Amygdala (tissue), 56 donors: ENCODE data around the gene NUDT19.
"Not testable (repeated sequence)": the region's sequence is repeated elsewhere in the genome, so short reads cannot be mapped to it uniquely, and the experiment has no call there.

ENCODE experiments used
- DNase-seq, 56 donors: peaks; one replicate each; lab custom pipeline; 2025; lab: John Stamatoyannopoulos, UW

NUDT19 gene

DNA sequence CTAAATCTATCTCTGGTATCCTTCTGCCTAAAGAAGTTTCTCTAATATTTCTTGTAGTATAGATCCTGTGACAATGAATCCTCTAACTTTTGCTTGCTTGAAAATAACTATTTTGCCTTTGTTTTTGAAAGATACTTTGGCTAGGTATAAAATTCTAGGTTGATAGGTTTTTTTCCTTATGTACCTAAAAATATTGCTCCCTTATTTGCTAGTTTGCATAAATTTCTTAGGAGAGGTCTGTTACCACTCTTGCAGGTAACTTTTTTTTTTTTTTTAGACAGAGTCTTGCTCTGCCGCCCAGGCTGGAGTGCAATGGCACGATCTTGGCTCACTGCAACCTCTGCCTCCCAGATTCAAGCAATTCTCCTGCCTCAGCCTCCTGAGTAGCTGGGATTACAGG lies 12.4 kb downstream of the NUDT19 start:
- DNase-seq: not testable (repeated sequence)

DNA sequence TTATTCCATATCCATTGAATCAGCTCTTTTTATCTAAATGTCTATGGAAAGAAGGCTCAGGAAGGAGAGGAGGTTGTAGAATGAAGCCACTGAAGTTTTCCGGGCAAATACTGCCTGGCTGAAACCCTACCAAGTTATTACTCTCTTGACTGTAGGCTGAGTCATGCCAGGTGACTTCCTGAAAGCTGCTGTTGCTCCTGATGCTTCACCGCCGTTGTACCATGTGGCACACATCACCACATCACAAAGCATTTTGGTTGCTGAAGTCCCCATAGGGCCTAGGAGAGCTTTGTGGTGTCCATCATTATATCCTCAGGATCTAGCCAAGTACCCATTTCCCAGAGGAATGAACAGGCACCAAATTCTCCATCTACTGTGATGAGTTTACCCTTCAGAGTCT lies 16.8 kb downstream of the NUDT19 start:
- no peak for DNase-seq

DNA sequence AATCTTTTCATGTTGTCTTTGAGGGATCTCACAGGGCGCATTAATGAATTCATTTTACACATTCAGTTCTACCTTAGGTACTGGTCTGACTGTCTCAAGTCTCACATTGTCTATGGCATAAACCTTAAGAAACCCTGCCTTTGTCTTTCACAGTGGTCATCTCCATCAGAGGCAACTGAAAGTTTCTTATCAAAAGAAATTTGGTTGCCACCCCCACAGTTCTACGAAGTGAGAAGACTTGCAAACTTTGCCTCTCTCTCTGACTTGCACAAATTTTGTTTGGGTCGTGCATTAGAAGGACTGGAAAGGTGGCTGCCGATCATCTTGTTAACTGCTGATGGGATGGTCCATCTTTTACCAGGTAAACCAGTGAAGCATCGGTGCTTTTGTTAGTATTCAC lies 17.4 kb downstream of the NUDT19 start:
- no peak for DNase-seq

DNA sequence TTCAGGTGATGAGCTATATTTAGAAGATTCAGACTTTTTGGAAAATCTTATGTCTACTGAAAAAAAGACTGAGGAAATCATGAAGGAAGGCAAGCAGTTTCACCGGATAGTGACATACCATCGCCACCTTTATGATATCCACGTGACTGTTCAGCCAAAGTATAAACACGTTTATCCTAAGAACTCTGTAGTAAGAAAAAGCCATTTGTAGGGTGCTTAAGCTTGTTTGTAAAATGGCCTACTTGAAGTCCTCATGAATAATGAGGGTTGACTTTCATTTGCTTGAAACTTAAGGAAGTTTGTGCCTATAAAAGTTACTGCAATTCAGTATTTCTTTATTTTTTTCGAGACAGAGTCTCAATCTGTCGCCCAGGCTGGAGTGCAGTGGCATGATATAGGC lies 20.1 kb downstream of the NUDT19 start:
- DNase-seq: no peak

DNA sequence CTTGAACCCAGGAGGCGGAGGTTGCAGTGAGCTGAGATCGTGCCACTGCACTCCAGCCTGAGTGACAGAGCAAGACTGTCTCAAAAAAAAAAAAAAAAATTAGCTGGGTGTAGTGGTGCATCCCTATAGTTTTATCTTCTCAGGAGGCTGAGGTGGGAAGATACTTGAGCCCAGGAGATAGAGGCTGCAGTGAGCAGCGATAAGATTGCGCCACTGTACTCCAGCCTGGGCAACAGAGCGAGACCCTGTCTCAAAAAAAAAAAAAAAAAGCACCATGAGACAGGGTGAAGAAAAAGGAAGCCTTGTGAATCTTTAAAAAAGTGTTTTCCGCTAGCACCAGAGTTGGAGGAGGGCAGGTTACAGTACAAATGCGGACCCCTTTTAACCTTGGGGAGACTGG lies 24.6 kb downstream of the NUDT19 start:
- DNase-seq: not testable (repeated sequence)

DNA sequence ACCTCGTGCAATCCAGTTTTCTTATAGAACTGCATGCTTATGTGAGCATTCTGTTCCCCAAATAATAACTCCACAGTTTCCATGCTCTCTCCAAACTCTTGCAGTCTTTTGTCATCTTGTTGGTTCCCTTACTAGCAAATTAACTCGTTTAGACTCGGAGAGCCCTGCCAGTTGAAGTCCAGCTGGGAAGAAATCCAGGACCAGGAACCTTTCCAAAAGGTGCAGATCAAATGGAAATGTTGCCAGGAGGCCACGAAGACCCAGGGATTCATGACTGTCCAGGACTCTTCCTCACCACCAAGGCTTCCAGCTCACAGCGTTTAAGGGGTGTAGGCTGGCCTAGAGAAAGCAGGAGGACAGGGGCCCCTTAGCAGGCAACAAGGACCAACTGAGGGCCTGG lies 25.9 kb downstream of the NUDT19 start:
- DNase-seq: no peak

DNA sequence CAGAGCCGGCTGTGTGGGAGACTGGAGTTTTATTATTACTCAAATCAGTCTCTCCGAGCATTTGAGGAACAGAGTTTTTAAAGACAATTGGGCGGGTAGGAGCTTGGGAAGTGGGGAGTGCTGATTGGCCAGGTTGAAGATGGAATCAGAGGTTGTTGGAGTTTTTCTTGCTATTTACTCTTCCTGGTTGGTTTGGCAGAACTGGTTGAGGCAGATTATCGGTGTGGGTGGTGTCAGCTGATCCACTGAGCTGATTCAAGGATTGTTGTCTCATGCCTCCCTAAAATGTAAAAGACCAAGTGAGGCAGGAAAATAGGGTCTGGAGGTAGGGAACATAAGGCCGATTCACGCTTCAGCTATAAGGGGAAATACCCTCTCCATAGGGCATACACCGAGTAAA lies 26.7 kb downstream of the NUDT19 start:
- DNase-seq: peak in 1 of 56 donors; percentile 1

DNA sequence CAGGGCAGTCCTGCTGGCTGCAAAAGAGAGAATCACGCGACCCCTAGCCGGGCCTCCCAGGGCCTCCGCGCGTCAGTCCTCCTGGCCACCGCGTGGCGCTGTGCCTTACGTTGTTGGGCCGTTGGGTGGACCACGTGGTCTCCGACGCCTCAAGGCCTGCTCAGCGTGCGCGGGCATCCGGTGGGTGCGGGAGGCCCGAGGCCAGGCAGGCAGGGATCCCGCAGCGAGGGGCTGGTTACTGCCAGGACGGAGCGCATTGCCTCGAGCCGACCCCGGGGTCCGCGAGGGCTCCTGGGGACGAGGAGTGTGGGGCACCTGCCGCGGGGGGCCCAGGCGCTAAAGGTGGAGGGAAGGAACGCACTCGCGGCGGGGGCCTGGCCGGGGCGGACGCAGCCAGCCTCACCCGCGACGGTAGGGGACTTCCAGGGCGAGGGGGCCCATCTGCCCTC lies 28.0 kb downstream of the NUDT19 start, which contains the start of gene TDRD12:
TDRD12 (plus strand) TSS at position 157 of the 449 bp plus-strand sequence. CDS start 306 bp downstream, outside the sequence.
- DNase-seq: no peak

DNA sequence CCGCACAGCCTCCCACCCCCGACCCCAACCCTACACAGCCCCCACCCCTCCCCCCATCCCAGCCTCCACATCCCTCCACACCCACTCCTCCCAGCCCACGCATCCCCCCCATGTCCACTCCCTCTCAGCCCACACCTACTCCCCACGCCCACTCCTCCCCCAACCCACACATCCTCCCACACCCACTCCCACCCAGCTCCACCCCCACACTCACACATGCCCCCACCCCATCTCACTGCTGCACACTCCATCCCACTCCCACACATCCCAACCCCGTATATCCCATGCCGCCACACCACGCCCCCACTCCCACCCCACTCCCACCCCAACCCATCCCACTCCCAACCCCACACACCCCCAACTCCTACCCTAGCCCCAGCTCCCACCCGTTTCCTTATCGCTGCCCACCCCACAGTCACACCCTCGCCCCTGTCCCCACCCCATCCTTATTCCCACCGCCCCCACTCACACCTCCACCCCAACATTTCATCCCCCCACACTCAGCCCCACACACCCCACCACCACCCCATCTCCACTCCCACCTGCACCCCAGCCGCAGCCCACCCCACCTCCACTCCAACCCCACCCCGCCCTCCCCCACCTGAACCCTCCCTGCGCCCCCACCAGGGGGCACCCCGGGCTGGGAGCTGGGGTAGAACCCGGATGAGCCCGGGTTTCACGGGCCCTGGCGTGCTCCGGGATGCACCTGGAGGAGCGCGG lies 28.8 kb downstream of the NUDT19 start:
- DNase-seq: no peak

DNA sequence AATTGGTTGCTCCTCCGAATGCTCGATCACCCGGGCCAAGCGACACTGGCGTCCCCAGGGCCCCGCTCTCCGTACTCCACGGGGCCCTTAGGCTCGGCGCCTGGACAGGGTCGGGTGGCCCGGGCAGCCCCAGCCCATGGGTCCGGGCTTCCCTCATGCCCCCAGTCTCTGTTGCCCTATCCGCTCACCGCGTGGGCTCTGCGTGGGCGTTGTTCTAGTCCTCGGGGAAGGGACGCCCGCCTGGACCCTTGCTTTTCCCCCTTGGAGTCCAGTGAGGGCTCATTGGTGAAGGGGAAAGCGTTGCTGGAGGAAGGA lies 29.3 kb downstream of the NUDT19 start:
- no peak for DNase-seq

DNA sequence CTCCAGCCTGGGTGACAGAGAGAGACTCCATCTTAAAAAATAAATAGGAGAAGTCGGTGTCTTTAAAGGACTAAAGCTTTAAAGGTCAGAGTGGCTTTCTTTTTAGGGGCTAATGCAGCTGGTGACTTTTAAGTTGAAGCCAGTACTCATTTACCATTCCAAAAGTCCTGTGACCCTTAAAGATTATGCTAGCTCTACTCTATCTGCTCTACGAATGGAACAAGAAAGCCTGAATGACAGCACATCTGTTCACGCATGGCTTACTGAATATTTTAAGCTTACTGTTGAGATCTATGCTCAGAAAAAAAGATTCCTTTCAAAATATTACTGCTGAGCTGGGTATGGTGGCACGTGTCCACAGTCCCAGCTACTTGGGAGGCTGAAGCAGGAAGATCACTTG lies 44.3 kb downstream of the NUDT19 start:
- DNase-seq: no peak

DNA sequence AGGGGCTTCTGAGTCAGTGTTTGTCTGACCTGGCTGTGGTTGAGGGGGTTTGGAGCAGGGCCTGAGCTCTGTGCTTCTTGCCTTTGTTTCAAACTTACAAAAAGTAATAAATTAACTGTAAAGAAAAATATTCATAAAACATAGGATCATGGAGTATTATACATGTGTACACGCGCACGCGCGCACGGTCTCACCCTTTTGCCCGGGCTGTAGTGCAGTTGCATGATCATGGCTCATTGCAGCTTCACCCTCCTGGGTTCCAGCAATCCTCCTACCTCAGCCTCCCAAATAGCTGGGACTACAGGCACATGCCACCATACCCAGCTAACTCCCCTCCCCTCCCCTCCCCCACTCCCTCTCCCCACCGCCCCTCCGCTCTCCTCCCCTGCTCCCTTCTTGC lies 51.4 kb downstream of the NUDT19 start:
- no peak for DNase-seq

DNA sequence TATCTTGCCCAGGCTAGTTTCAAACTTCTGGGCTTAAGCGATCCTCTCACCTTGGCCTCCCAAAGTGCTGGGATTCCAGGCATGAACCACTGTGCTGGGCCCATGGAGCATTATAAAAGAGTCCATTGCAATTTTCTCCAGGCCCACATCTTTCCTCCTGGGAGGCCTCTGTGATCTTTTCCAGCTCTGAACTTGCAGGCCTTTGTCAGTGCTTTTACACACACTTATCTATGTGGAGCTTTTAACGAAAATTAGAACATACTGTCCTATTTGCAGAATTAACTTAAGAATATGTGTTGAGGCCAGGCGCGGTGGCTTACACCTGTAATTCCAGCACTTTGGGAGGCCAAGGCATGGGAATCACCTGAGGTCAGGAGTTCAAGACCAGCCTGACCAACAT lies 51.8 kb downstream of the NUDT19 start:
- DNase-seq: no peak

DNA sequence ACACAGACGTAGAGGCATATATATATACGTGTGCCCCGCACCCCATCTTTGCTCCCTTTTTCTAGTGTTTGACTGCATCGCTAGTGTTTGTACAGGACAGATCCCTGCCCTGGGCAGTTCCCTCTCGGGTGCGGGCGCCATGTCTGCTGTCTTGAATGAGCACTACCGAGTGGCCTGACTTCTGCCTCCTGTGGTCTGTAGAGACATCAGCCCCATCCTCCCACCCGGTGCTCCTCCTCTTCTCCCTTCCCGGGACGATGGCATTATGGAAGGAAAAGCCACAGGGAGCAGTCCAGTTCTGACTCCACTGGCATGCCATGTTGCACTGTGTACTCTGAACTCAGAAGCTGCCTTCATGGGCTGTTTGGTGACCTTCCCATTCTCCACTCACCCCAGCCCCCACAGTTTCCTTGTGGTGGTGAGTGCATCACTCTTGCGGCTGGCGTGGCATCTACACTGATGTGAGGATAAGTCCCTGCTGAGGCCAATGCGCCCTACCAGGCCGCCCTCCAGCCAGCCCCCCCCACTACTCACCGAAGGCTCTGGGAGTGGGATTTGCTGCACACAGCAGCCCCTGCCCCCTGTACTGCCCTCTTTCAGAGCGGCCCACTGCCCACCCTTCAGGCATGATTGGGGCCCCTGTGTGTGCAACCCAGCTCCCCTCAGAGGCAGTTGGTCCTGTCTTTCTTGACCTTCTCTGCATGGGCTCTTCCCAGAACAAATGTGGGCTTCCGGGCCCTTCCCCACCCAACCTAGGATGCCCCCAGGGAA lies 53.1 kb downstream of the NUDT19 start:
- no peak for DNase-seq

DNA sequence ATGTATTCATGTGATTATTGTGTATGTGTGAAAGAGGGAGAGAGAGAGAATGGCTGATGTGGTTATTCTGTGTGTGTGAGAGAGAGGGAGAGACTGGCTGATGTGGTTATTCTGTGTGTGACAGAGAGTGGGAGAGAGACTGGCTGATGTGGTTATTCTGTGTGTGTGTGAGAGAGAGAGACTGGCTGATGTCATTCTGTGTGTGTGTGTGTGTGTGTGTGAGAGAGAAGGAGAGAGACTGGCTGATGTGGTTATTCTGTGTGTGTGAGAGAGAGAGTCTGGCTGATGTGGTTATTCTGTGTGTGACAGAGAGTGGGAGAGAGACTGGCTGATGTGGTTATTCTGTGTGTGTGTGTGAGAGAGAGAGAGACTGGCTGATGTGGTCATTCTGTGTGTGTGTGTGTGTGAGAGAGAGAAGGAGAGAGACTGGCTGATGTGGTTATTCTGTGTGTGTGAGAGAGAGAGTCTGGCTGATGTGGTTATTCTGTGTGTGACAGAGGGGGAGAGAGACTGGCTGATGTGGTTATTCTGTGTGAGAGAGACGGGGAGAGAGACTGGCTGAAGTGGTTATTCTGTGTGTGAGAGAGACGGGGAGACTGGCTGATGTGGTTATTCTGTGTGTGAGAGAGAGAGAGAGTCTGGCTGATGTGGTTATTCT lies 54.1 kb downstream of the NUDT19 start:
- DNase-seq: not testable (repeated sequence)

DNA sequence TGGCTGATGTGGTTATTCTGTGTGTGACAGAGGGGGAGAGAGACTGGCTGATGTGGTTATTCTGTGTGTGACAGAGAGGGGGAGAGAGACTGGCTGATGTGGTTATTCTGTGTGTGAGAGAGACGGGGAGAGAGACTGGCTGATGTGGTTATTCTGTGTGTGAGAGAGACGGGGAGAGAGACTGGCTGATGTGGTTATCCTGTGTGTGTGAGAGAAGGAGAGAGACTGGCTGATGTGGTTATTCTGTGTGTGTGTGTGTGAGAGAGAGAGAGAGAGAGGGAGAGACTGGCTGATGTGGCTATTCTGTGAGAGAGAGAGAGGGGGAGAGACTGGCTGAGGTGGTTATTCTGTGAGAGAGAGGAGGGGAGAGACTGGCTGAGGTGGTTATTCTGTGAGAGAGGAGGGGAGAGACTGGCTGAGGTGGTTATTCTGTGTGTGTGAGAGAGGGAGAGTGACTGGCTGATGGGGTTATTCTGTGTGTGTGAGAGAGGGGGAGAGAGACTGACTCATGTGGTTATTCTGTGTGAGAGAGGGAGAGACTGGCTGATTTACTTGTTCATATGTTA lies 55.1 kb downstream of the NUDT19 start:
- peak in 1 of 56 donors; percentile 3 for DNase-seq

DNA sequence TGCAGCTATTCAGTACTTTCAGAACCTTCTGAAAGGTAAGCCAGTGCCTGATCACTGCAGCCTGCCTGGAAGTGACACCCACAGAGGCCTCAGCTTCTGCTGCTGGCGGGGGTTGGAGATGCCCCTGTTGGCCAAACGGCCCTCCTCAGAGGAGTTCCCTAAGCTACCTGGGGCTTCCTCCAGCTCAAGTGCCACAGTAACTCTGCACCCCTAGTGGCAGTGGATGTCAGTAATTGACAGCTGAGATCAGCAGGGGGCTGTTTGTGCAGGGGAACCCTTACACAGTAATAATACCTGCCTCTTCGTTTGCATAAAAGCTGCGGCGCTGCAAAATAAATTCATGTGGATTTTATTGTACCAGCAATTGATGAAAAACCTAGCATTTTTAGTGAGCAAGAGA lies 56.9 kb downstream of the NUDT19 start:
- no peak for DNase-seq

DNA sequence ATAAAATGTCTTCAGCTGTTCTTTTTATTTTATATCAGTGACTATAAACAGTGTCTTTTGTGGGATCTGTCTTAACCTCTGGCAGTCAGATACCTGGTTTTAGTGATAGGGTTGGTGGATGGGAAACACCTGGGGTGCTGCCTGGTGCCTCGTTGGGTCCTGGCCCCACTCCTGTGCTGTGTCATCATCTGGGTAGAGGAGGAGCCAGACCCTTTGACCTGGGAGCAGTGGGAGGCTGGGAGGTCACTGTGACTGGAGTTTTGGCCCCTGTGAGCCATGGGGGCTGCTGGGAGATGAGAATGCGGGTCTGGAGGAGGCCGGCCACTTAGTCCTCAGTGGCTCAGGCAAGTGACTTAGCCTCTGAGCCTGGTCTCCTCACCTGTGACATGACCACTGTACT lies 57.3 kb downstream of the NUDT19 start:
- DNase-seq: no peak

DNA sequence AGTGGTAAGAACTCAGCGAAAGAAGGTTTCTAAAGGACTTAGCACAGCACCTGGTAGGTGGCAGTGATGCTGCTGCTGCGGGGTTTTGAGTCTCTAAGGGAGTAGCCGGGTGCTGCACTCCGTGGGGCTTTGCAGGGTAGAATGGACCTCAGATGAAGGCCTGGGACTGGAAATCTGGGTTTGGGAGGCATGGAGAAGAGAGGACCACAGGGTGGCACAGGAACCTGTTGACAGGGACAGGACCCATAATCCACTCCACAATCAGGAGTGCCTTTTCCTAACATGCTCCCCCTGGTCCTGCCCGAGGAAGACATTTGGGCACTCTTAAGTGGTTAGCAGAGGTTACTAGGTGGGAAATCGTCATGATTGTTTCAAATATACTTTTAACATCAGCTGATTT lies 57.7 kb downstream of the NUDT19 start:
- DNase-seq: no peak

DNA sequence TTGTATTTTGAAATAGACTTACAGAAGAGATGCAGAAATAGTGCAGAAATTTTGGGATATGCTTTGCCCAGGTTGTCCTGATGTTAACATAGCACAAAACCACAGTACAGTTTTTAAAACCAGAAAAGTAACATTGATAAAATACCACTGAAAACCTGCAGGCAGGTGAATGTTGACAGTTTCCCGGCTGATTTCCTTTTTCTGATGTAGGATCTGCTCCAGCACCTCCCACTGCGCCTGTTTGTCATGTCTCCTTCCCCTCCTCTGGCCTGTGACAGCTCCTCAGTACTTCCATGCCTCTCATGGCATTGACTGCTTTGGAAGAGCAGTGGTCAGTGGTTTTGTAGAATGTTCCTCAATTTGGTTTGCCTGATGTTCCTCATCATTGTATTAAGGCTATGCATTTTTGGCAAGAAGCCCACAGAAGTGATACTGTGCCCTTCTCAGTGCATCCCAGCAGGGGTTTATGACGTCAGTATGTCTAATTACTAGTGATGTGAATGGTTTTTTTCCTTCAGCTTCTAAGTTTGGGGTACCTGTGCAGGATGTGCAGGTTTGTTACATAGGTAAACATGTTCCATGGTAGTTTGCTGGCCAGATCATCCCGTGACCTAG lies 58.9 kb downstream of the NUDT19 start:
- no peak for DNase-seq

DNA sequence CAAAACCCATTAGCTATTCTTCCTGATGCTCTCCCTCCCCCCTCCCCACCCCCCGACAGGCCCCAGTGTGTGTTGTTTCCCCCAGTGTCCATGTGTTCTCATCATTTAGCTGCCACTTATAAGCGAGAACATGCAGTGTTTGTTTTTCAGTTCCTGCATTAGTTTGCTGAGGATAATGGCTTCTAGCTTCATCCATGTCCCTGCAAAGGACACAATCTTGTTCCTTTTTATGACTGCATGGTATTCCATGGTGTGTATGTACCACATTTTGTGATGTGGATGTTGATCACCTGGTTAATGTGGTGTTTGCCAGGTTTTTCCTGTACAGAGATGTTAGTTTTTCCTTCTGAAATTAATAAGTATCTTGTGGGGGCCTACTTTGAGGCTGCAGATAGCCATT lies 59.4 kb downstream of the NUDT19 start:
- DNase-seq: no peak
